Medulla oblongata (tissue), 1 donor: Measurements from ENCODE around the gene PRTG.
"Not testable (repeated sequence)": the region's sequence is repeated elsewhere in the genome, so short reads cannot be mapped to it uniquely, and the experiment has no call there.

ENCODE experiments used
- DNase-seq: peaks from one replicate; pipeline ENCODE4 v3.0.0-alpha.2; 2015; ENCODE audit errors: extremely low spot score

The PRTG gene

GRCh38 chr15:55633731-55634130 lies 109.2 kb downstream of the PRTG start:
- DNase-seq = no peak

GRCh38 chr15:55632434-55632833 lies 110.5 kb downstream of the PRTG start:
- no peak for DNase-seq

- peak; percentile 32 for DNase-seq
Observed at GRCh38 chr15:55630858-55631257, 112.1 kb downstream of the PRTG start.

- no peak for DNase-seq
Observed at GRCh38 chr15:55628369-55628730, 114.6 kb downstream of the PRTG start.

- DNase-seq = no peak
Observed at GRCh38 chr15:55627730-55628368, 115.1 kb downstream of the PRTG start.

- no peak for DNase-seq
Observed at GRCh38 chr15:55619783-55620182, 123.2 kb downstream of the PRTG start.

- DNase-seq = no peak
Observed at GRCh38 chr15:55618387-55618786, 124.6 kb downstream of the PRTG start.

GRCh38 chr15:55615445-55615844 lies 127.5 kb downstream of the PRTG start:
- DNase-seq = no peak

GRCh38 chr15:55613727-55614126 lies 129.2 kb downstream of the PRTG start:
- DNase-seq = no peak

GRCh38 chr15:55606214-55606613 lies 136.7 kb downstream of the PRTG start:
- DNase-seq = no peak

GRCh38 chr15:55601374-55601773 lies 141.6 kb downstream of the PRTG start:
- no peak for DNase-seq

GRCh38 chr15:55599439-55599838 lies 143.5 kb downstream of the PRTG start:
- DNase-seq = no peak

GRCh38 chr15:55593019-55593418 lies 149.9 kb downstream of the PRTG start:
- DNase-seq = not testable (repeated sequence)

GRCh38 chr15:55590788-55591187 lies 152.2 kb downstream of the PRTG start:
- no peak for DNase-seq

GRCh38 chr15:55589287-55589686 lies 153.7 kb downstream of the PRTG start:
- no peak for DNase-seq

GRCh38 chr15:55588815-55589115 lies 154.2 kb downstream of the PRTG start:
- DNase-seq = peak; percentile 6

- peak; percentile 38 for DNase-seq
Observed at GRCh38 chr15:55588070-55588814, 154.7 kb downstream of the PRTG start, which contains the start of gene PYGO1. PYGO1 (minus strand) TSS chr15:55588345; CDS start chr15:55587883, 462 bp downstream.

- no peak for DNase-seq
Observed at GRCh38 chr15:55587321-55588069, 155.5 kb downstream of the PRTG start.

GRCh38 chr15:55586808-55587207 lies 156.1 kb downstream of the PRTG start:
- no peak for DNase-seq

GRCh38 chr15:55576943-55577342 lies 166.0 kb downstream of the PRTG start:
- DNase-seq = no peak

- no peak for DNase-seq
Observed at GRCh38 chr15:55574096-55574495, 168.9 kb downstream of the PRTG start.

GRCh38 chr15:55573224-55573623 lies 169.7 kb downstream of the PRTG start:
- DNase-seq = no peak
